GM19351 (cell line): Measurements from ENCODE around the gene ACTG2.
A peak's percentile ranks its signal among the peaks of the same experiment; 100 is the strongest.

Experiments
- ATAC-seq: cut with Tn5 transposase; IDR thresholded peaks from one replicate; pipeline ENCODE4 v1.9.1; 2021; ENCODE audit warnings: mild to moderate bottlenecking, moderate library complexity; ENCODE audit not compliant: unreplicated experiment

Gene ACTG2

DNA sequence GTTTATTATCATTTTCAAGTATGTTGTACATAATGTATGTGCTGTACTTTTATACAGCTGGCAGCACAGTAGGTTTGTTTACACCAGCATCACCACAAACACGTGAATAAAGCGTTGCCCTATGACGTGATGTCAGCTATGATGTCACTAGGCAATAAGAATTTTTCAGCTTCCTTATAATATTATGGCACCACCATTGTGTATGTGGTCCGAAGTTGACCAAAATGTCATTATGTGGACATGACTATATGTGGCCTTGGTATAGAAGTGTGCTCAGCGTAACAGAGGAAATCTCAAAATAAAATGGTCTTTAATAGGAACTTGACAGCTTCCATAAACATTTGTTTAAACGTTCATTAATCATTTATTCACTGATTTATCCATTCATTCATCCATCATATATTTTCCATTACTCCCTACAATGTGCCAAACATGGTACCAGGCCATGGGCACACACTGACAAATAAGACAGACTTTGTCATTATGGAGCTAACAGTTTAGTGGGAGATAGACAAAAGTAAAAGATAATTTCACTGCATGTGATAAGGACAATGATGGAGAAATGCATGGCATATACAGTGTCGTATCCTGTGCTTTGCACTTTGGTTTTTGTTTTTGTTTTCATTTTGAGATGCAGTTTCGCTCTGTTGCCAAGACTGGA lies 18.9 kb downstream of the ACTG2 start:
- ATAC-seq = no peak

GRCh38 chr2:73913414-73914054 lies 20.7 kb downstream of the ACTG2 start:
- ATAC-seq = no peak

- no peak for ATAC-seq
Measured at GRCh38 chr2:73914667-73915066, 21.9 kb downstream of the ACTG2 start.

- ATAC-seq = no peak
Measured at GRCh38 chr2:73915437-73915993, 22.7 kb downstream of the ACTG2 start.

GRCh38 chr2:73916666-73917065 lies 23.9 kb downstream of the ACTG2 start:
- ATAC-seq = no peak

GRCh38 chr2:73917296-73917695 lies 24.5 kb downstream of the ACTG2 start:
- ATAC-seq = no peak

GRCh38 chr2:73917696-73918207 lies 24.9 kb downstream of the ACTG2 start:
- ATAC-seq = no peak

GRCh38 chr2:73918856-73919255 lies 26.0 kb downstream of the ACTG2 start:
- no peak for ATAC-seq

- ATAC-seq = no peak
Measured at GRCh38 chr2:73919596-73920228, 26.9 kb downstream of the ACTG2 start.

GRCh38 chr2:73920577-73921545 lies 28.1 kb downstream of the ACTG2 start:
- no peak for ATAC-seq

DNA sequence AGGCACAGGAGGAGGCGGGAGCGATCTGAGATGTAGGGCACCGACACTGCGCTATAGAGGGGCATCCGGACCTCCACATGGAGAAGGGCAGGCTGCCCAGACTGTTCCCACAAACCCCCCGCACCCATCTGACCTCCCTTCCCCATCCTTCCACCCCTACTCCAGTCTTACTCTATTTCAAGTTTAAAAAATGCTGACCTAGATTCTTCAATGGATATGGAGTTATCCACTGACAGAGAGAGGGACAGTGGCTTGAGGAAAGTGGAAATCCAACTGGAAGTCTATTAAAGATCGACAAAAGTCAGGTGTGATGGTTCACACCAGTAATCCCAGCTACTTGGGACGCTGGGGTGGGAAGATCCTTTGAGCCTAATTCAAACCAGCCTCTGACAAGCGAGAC lies 28.8 kb downstream of the ACTG2 start:
- ATAC-seq = no peak

GRCh38 chr2:73922681-73923080 lies 29.9 kb downstream of the ACTG2 start:
- ATAC-seq = no peak

- no peak for ATAC-seq
Measured at GRCh38 chr2:73925033-73925704, 32.4 kb downstream of the ACTG2 start.

DNA sequence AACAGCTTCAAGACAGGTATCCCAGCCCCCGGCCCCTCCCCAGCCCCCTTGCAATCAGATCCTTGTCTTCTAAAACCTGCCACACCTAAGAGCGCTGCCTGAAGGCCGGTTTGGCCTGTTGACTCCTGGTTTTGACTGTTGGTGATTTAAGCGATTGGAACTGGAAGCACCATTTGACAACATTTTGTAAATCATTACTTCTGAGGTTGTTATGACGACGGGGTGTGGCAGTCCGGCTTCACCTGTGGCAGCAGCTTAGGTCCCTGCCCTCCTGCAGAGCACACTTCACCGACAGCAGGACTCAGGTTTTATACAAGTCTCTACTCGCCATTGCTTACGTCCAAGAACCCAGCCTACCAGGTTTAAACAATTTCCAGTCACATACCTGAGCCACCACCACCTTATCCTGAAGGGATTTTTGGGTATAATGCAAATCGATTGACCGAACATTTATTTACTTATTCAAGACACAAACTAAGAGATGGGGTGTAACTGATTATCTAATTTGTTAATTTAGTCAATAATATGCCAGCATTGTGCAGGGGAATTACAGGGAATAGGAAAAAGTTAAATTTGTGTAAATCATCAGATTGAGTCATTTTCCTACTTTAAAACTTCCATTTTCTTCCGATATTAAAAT lies 33.2 kb downstream of the ACTG2 start:
- no peak for ATAC-seq

DNA sequence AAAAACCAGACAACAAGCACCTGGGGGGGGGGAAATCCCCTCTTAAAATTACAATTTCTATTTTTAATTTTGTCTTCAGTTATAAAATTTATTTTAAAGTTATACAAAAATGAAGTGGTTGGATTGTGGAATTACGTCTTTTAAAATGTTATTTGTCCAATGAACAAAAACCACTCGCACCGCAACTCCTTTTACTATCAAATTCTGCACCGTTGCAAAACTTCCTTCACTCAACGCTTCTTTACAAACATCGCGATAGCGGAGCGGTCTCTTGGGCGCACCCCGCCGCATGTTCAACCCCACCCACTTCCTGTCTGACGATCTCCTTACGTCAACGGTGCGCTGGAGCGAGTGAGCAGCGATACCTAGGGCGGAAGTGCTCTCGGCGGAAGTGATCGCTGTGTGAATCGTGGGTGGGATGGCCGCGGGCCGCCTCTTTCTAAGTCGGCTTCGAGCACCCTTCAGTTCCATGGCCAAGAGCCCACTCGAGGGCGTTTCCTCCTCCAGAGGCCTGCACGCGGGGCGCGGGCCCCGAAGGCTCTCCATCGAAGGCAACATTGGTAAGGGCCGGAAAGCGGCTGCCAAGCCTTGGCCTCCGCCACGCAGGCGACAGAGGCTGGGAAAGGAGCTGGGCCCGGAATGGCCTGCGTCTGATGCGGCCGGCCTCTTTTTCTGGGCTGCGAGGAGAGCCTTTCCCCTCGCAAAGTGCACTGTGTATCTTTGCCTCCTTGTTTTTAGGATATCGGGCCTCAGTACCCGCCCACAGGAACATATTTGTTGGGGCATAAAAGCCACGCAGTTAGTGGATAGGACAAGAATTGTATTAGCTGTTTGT lies 33.9 kb downstream of the ACTG2 start, which contains the start of gene DGUOK:
DGUOK (plus strand) TSS at position 388 of the 835 bp plus-strand sequence; CDS start at position 419, 31 bp downstream.
- ATAC-seq = peak; percentile 99

DNA sequence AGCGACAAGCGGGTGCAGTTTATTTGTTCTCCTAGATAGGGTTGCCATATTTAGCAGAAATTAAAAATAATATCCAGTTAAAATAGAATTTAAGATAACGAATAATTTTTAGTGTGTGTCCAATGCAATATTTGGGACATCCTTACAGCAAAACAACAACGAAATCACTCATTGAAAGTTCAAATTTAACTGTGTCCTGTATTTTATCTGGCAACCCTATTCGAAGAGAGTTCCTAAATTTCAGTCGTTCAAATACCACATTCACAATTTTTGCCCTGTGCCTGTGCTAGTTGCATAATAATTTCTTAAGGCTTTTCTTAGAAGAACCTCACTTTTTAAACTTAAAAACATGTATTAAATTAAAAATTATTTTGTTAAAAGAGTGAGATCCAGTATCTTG lies 34.5 kb downstream of the ACTG2 start:
- ATAC-seq = no peak

DNA sequence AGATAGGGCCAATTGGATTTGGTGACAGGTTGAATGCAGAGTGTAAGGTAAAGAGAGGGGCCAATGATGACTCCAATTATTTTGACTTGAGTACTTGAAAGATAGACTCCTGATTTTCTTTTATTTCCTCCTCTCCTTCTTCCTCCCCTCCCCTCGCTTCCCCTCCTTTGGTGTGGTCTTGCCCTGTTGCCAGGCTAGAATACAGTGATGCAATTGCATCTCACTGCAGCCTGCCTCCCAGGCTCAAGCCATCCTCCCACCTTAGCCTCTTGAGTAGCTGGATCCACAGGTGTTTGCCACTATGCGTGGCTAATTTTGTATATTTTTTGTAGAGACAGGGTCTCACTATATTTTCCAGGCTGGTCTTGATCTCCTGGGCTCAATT lies 36.1 kb downstream of the ACTG2 start:
- ATAC-seq = no peak

DNA sequence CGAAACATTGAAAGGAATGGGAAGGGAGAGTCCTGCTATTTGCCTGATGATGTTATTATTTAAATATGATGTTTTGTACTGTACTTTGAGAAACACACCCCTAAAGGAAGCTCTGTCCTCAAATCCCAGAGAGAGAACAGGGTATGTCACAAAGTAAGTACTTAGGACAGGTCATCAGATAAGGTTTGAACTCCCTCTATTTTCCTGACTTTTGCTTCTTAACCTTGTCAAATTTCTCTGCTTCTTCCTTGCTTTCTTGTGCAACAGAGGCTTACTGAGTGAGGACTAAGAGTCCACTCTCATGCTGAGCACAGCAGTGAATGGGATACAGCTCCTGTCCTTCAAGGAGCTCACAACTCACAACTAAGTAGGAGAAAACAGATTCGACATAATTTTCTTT lies 37.6 kb downstream of the ACTG2 start:
- no peak for ATAC-seq
